H1 (cell line): Measurements from ENCODE around the gene CD46. TPM values are rescaled to one million over a fixed set of nuclear protein-coding genes. Genes with fewer than 3 reads are reported as not detected.

ENCODE experiments used
- CTCF ChIA-PET: fragments of 300-600 bp; sonication (Branson Sonifier 250); formaldehyde crosslinking; loops from one replicate; lab custom pipeline; 2021; ENCODE audit not compliant: partially characterized antibody; lab: Charles Lee
- POLR2A ChIA-PET: fragments of 300-600 bp; sonication (Branson Sonifier 250); formaldehyde crosslinking; loops from one replicate; lab custom pipeline; 2021; ENCODE audit warnings: inconsistent platforms; ENCODE audit not compliant: partially characterized antibody; lab: Charles Lee
- DNase-seq, 2 experiments: peaks; one replicate each; pipeline versions ENCODE4 v3.0.0 to v3.0.0-alpha.2; 2010 to 2022; ENCODE audit warnings: low spot score in 2 of 2, low read depth in 1 of 2, mixed read lengths in 1 of 2
- FAIRE-seq: peaks from 2 replicates; lab custom pipeline; 2011; peaks lifted over from hg19 to GRCh38; lab: Jason Lieb, UNC
- H2AFZ ChIP-seq: 2 replicates; pipeline ENCODE4 v1.8.1; 2012; ENCODE audit warnings: low read length, inconsistent platforms
- H2AK5ac ChIP-seq: 2 replicates; pipeline ENCODE4 v1.6.1; 2013; ENCODE audit warnings: low read depth, low read length
- H2BK120ac ChIP-seq: replicated peaks from 2 replicates; pipeline ENCODE3; 2013; ENCODE audit warnings: low read depth, low read length, inconsistent platforms
- H2BK12ac ChIP-seq: 2 replicates; pipeline ENCODE4 v1.6.1; 2013; ENCODE audit warnings: low read depth, low read length
- H2BK15ac ChIP-seq: 2 replicates; pipeline ENCODE4 v1.6.1; 2013; ENCODE audit warnings: low read length
- H2BK20ac ChIP-seq: 2 replicates; pipeline ENCODE4 v1.6.1; 2013; ENCODE audit warnings: low read length
- H2BK5ac ChIP-seq: 2 replicates; pipeline ENCODE4 v1.6.1; 2013; ENCODE audit warnings: low read depth, low read length
- H3K14ac ChIP-seq: 2 replicates; pipeline ENCODE4 v1.6.1; 2013; ENCODE audit warnings: inconsistent platforms; ENCODE audit not compliant: insufficient read length
- H3K18ac ChIP-seq: 2 replicates; pipeline ENCODE4 v1.6.1; 2013; ENCODE audit warnings: low read length; ENCODE audit errors: extremely low read depth
- H3K23ac ChIP-seq: 2 replicates; pipeline ENCODE4 v1.6.1; 2013; ENCODE audit warnings: inconsistent platforms; ENCODE audit not compliant: insufficient read length
- H3K23me2 ChIP-seq: 2 replicates; pipeline ENCODE4 v1.6.1; 2013; ENCODE audit warnings: low read depth, low read length
- H3K27ac ChIP-seq: 2 replicates; pipeline ENCODE4 v1.6.1; 2011; ENCODE audit warnings: low read depth, low read length, inconsistent platforms
- H3K27me3 ChIP-seq, 4 experiments: replicated peaks in 1 of 4; 1 replicate in 1 of 4; 2 replicates in 3 of 4; pipeline versions ENCODE4 v1.6.1 to v1.8.1; 2011 to 2013; ENCODE audit warnings: low read length in 3 of 4, mild to moderate bottlenecking in 3 of 4, inconsistent platforms in 2 of 4, mixed read lengths in 2 of 4, moderate library complexity in 1 of 4; ENCODE audit not compliant: control insufficient read depth in 3 of 4, insufficient read depth in 3 of 4; ENCODE audit errors: extremely low read depth in 1 of 4
- H3K36me3 ChIP-seq, 4 experiments: 2 replicates each; pipeline versions ENCODE4 v1.6.1 to v1.8.1; 2011 to 2013; ENCODE audit warnings: mild to moderate bottlenecking in 4 of 4, low read length in 3 of 4, moderate library complexity in 2 of 4, control low read depth in 1 of 4, inconsistent platforms in 1 of 4; ENCODE audit not compliant: insufficient read depth in 4 of 4, control insufficient read depth in 2 of 4
- H3K4ac ChIP-seq: replicated peaks from 2 replicates; pipeline ENCODE3; 2013; ENCODE audit warnings: low read length, low read depth, mixed read lengths, inconsistent platforms; ENCODE audit not compliant: insufficient read length
- H3K4me1 ChIP-seq, 4 experiments: replicated peaks in 1 of 4; 1 replicate in 1 of 4; 2 replicates in 3 of 4; pipeline versions ENCODE4 v1.6.1 to v1.8.1; 2011 to 2013; ENCODE audit warnings: low read length in 3 of 4, inconsistent platforms in 2 of 4, mixed read lengths in 1 of 4; ENCODE audit not compliant: insufficient read depth in 4 of 4, control insufficient read depth in 3 of 4
- H3K4me2 ChIP-seq, 2 experiments: 2 replicates each; pipeline versions ENCODE4 v1.6.1 to v1.8.1; 2011 to 2013; ENCODE audit warnings: low read depth in 2 of 2, low read length in 2 of 2, control low read depth in 1 of 2, inconsistent platforms in 1 of 2, mild to moderate bottlenecking in 1 of 2; ENCODE audit not compliant: insufficient read depth in 1 of 2
- H3K4me3 ChIP-seq, 4 experiments: fragments of 200-600, 300-600 bp in 1 of 4; sonication (generic), shearing (Covaris generic), sonication (Bioruptor Twin) in 1 of 4; 2 replicates each; pipeline versions ENCODE4 v1.5.1 to v1.8.1; 2011 to 2016; ENCODE audit warnings: low read length in 4 of 4, low read depth in 3 of 4, control low read depth in 2 of 4, inconsistent platforms in 2 of 4, mild to moderate bottlenecking in 2 of 4, mixed read lengths in 1 of 4, moderate library complexity in 1 of 4; ENCODE audit not compliant: insufficient read depth in 2 of 4; ENCODE audit errors: extremely low read depth in 1 of 4
- H3K56ac ChIP-seq: replicated peaks from 2 replicates; pipeline ENCODE3; 2013; ENCODE audit warnings: low read depth, mild to moderate bottlenecking, mixed read lengths, low read length, inconsistent platforms; ENCODE audit not compliant: insufficient read length
- H3K79me1 ChIP-seq: 2 replicates; pipeline ENCODE4 v1.6.1; 2013; ENCODE audit warnings: low read depth, low read length, control low read depth
- H3K79me2 ChIP-seq, 2 experiments: 2 replicates each; pipeline versions ENCODE4 v1.6.1 to v1.8.1; 2012 to 2013; ENCODE audit warnings: low read length in 2 of 2, mild to moderate bottlenecking in 2 of 2, inconsistent platforms in 1 of 2; ENCODE audit not compliant: insufficient read depth in 2 of 2, control insufficient read depth in 1 of 2
- H3K9ac ChIP-seq, 4 experiments: replicated peaks in 1 of 4; 1 replicate in 1 of 4; 2 replicates in 3 of 4; pipeline versions ENCODE4 v1.6.1 to v1.8.1; 2011 to 2013; ENCODE audit warnings: low read depth in 3 of 4, low read length in 3 of 4, control low read depth in 2 of 4, mild to moderate bottlenecking in 2 of 4, moderate library complexity in 2 of 4, inconsistent platforms in 1 of 4; ENCODE audit errors: extremely low read depth in 1 of 4
- H3K9me3 ChIP-seq, 2 experiments: 2 replicates each; pipeline versions ENCODE4 v1.6.1 to v1.8.1; 2012 to 2013; ENCODE audit warnings: mild to moderate bottlenecking in 2 of 2, moderate library complexity in 2 of 2, control low read depth in 1 of 2, inconsistent platforms in 1 of 2, low read depth in 1 of 2, low read length in 1 of 2, mixed read lengths in 1 of 2; ENCODE audit not compliant: insufficient read depth in 2 of 2
- H4K20me1 ChIP-seq, 2 experiments: replicated peaks in 1 of 2; 2 replicates each; pipeline versions ENCODE3 to v1.8.1; 2011 to 2013; ENCODE audit warnings: inconsistent platforms in 2 of 2, low read length in 2 of 2, mild to moderate bottlenecking in 1 of 2; ENCODE audit not compliant: insufficient read depth in 2 of 2, control insufficient read depth in 1 of 2
- H4K5ac ChIP-seq: 2 replicates; pipeline ENCODE4 v1.6.1; 2013; ENCODE audit warnings: low read length, low read depth, mixed read lengths, inconsistent platforms; ENCODE audit not compliant: insufficient read length
- H4K8ac ChIP-seq: 2 replicates; pipeline ENCODE4 v1.8.0; 2013; ENCODE audit warnings: mild to moderate bottlenecking, moderate library complexity, low read length, inconsistent platforms; ENCODE audit not compliant: insufficient read depth; ENCODE audit errors: extremely low read depth
- H4K91ac ChIP-seq: replicated peaks from 2 replicates; pipeline ENCODE3; 2013; ENCODE audit warnings: low read length, mixed read lengths, inconsistent platforms; ENCODE audit not compliant: insufficient read length
- CBX5 ChIP-seq: fragments of 300-800, 300-1000 bp; sonication (generic); IDR thresholded peaks from 2 replicates; pipeline ENCODE4 v1.7.1; 2016; ENCODE audit warnings: antibody characterized with exemption, low read length, low read depth
- CBX8 ChIP-seq: fragments of 300-800, 300-1000 bp; sonication (generic); IDR thresholded peaks from 2 replicates; pipeline ENCODE4 v1.7.1; 2016; ENCODE audit warnings: low read depth, low read length, borderline replicate concordance
- CHD1 ChIP-seq: IDR thresholded peaks from 2 replicates; pipeline ENCODE4 v1.6.1; 2012; ENCODE audit warnings: low read depth, low read length, improper control_type of control experiment
- HDAC6 ChIP-seq: IDR thresholded peaks from one replicate; pipeline ENCODE4 v1.7.1; 2012; ENCODE audit warnings: low read depth, mild to moderate bottlenecking, inconsistent platforms, low read length, moderate library complexity
- RNF2 ChIP-seq: fragments of 200-900, 300-1000 bp; sonication (generic); IDR thresholded peaks from 2 replicates; pipeline ENCODE4 v1.7.1; 2016; ENCODE audit warnings: borderline replicate concordance, low read depth, mild to moderate bottlenecking, antibody characterized with exemption, low read length; ENCODE audit not compliant: poor library complexity, severe bottlenecking; ENCODE audit errors: missing control alignments
- SP1 ChIP-seq: IDR thresholded peaks from 2 replicates; pipeline ENCODE4 v1.6.1; 2011; ENCODE audit warnings: low read depth, low read length
- SP2 ChIP-seq: IDR thresholded peaks from 2 replicates; pipeline ENCODE4 v1.6.1; 2012; ENCODE audit warnings: mild to moderate bottlenecking, low read length, inconsistent platforms
- TAF7 ChIP-seq: optimal IDR thresholded peaks from 2 replicates; pipeline ENCODE3; 2011; ENCODE audit warnings: low read depth, mild to moderate bottlenecking, inconsistent platforms, low read length, moderate library complexity, borderline replicate concordance
- TEAD4 ChIP-seq: IDR thresholded peaks from 2 replicates; pipeline ENCODE4 v1.6.1; 2012; ENCODE audit warnings: low read depth, low read length, inconsistent platforms, mixed read lengths
- WGBS, 2 experiments: shearing (Covaris generic) in 1 of 2; methylation state at CpG; one replicate each; pipeline versions ENCODE4 v1.1.6 to v1.1.7; 2013 to 2015; ENCODE audit warnings: low lambda C conversion rate in 2 of 2, mixed read lengths in 2 of 2, inconsistent platforms in 1 of 2, low coverage in 1 of 2, missing lambda C conversion rate in 1 of 2; ENCODE audit not compliant: insufficient replicate concordance in 2 of 2, insufficient coverage in 1 of 2, insufficient read length in 1 of 2; ENCODE audit errors: extremely low coverage in 1 of 2, missing lambda C conversion rate in 1 of 2; 5-methylcytosine and 5-hydroxymethylcytosine counted together
- polyA plus RNA-seq, 7 experiments: library from polyadenylated mRNA; depleted of rRNA in 3 of 7; stranded (reverse) in 5 of 7; unstranded in 2 of 7; fragments of >200 nt in 5 of 7; fragments of 200-250 nt in 2 of 7; gene quantifications; 1 replicate in 5 of 7; 2 replicates in 1 of 7; 4 replicates in 1 of 7; pipeline versions ENCODE4 v1.2.1 to v1.2.3, GENCODE V29; 2011 to 2013; ENCODE audit warnings: missing spikeins in 2 of 7, mixed read lengths in 2 of 7
- total RNA-seq: library from RNA; stranded (reverse); fragmentation: NEBNext Ultra II Directional; extraction: Animal tissue kit (Norgen Biotek cat#: 25700); gene quantifications from 2 replicates; pipeline ENCODE4 v1.2.1, GENCODE V29; 2021

The CD46 gene
- total and polyA plus RNA-seq, 2 of the 8 experiments (the other 6 are each of a cell fraction or from before 2014, with no cell fraction given), result 60.9 to 113 TPM

GRCh38 chr1:207794861-207795260, 43.0 kb downstream of the CD46 start:
- Histone ChIP-seq H4K8ac (no peak overlapping the region), H4K91ac (no peak overlapping the region), H3K56ac (no peak overlapping the region), H3K4ac (no peak overlapping the region), H3K4me3 (no peak overlapping the region), H2BK12ac (no peak overlapping the region), H3K27me3 (no peaks in the 10 kb centered on the region), H4K5ac (no peak overlapping the region), H3K36me3 (peaks cover 6 to 33% (median 16%) of the 10 kb centered on the region in 4 experiments; a peak in 6 of 8 replicates), H2AK5ac (no peak overlapping the region), H3K23ac (no peak overlapping the region), H2BK15ac (no peak overlapping the region), H3K14ac (no peak overlapping the region), H3K4me2 (no peak overlapping the region), H3K18ac (no peak overlapping the region), H4K20me1 (peaks cover 1 to 4% of the 10 kb centered on the region in 2 experiments), H3K4me1 (no peaks in the 10 kb centered on the region), H3K27ac (no peak overlapping the region), H3K23me2 (no peaks in the 10 kb centered on the region), H2BK120ac (no peak overlapping the region), H2BK5ac (no peak overlapping the region), H2BK20ac (no peak overlapping the region), H3K79me2 (no peaks in the 10 kb centered on the region), H2AFZ (no peak overlapping the region), H3K9ac (no peak overlapping the region), H3K79me1 (no peaks in the 10 kb centered on the region), H3K9me3 (no peaks in the 10 kb centered on the region)
- 95% methylated on average over 2 of the region's 2 CpGs; no CpG with 5 or more reads in 1 of the 2 experiments for WGBS, 2 experiments
- TF ChIP-seq CBX8, result no peak
- no peak for TF ChIP-seq CBX5
- TF ChIP-seq SP1, result no peak
- TF ChIP-seq SP2, result no peak
- TF ChIP-seq CHD1, result no peak
- TF ChIP-seq TAF7, result no peak
- no peak for TF ChIP-seq RNF2
- TF ChIP-seq TEAD4, result no peak
- no peak for TF ChIP-seq HDAC6
- FAIRE-seq (no peak), DNase-seq (no peak)
- ChIA-PET CTCF (interaction anchor here (1.0 to 1.2 kb wide), 2 partner anchors 9 to 92 kb away, joined by 3 to 4 read pairs; no protein-coding TSS in a partner anchor), POLR2A (no interaction called here)
